T-cell (primary cell): Measurements from ENCODE around the gene BMP7. TPM values are rescaled to one million over a fixed set of nuclear protein-coding genes. Genes with fewer than 3 reads are reported as not detected.

Source experiments
- ATAC-seq, 4 experiments: fragments of 200-7000 bp in 3 of 4; fragments of 150-1000 bp in 1 of 4; cut with Tn5 transposase; replicated peaks in 1 of 4; 1 replicate in 3 of 4; 2 replicates in 1 of 4; pipeline ENCODE4 v1.10.0; 2021; ENCODE audit warnings: moderate library complexity in 3 of 4, mild to moderate bottlenecking in 2 of 4, moderate number of reproducible peaks in 1 of 4
- CTCF ChIA-PET, 2 donors: fragments of 300-600 bp; sonication (Branson Sonifier 250); formaldehyde crosslinking; loops; one replicate each; lab custom pipeline; 2022; ENCODE audit warnings: antibody characterized with exemption in 2 of 2; lab: Charles Lee
- POLR2A ChIA-PET, 2 donors: fragments of 300-600 bp; sonication (Branson Sonifier 250); formaldehyde crosslinking; loops; one replicate each; lab custom pipeline; 2022; ENCODE audit warnings: antibody characterized with exemption in 2 of 2; lab: Charles Lee
- DNase-seq, 35 experiments: peaks; one replicate each; pipeline versions ENCODE4 v3.0.0 to v3.0.0-alpha.2; 2013 to 2023
- H3K27ac ChIP-seq: one replicate; pipeline ENCODE4 v1.5.1; 2013; ENCODE audit warnings: low read length
- H3K27me3 ChIP-seq, 2 experiments: replicated peaks in 1 of 2; 1 replicate in 1 of 2; 2 replicates in 1 of 2; pipeline versions ENCODE4 v1.6.1 to v1.7.0; 2013; ENCODE audit warnings: low read length in 1 of 2, mixed read lengths in 1 of 2; ENCODE audit not compliant: control insufficient read depth in 2 of 2, insufficient read depth in 2 of 2; ENCODE audit errors: extremely low read depth in 1 of 2
- H3K36me3 ChIP-seq, 2 donors: 1 replicate in 1 of 2; 2 replicates in 1 of 2; pipeline versions ENCODE4 v1.6.1 to v1.7.0; 2013; ENCODE audit warnings: low read length in 1 of 2; ENCODE audit not compliant: control insufficient read depth in 2 of 2, insufficient read depth in 1 of 2; ENCODE audit errors: extremely low read depth in 1 of 2
- H3K4me1 ChIP-seq, 2 experiments: 1 replicate in 1 of 2; 2 replicates in 1 of 2; pipeline versions ENCODE4 v1.6.1 to v1.7.0; 2013; ENCODE audit warnings: low read length in 2 of 2, mixed read lengths in 1 of 2; ENCODE audit not compliant: insufficient read depth in 2 of 2, control insufficient read depth in 1 of 2; ENCODE audit errors: extremely low read depth in 1 of 2
- H3K4me3 ChIP-seq, 2 donors: 1 replicate in 1 of 2; 2 replicates in 1 of 2; pipeline versions ENCODE4 v1.5.1 to v1.7.0; 2013; ENCODE audit warnings: mild to moderate bottlenecking in 2 of 2, low read length in 1 of 2, moderate library complexity in 1 of 2; ENCODE audit not compliant: control insufficient read depth in 1 of 2; ENCODE audit errors: extremely low read depth in 1 of 2
- H3K9me3 ChIP-seq: 2 replicates; pipeline ENCODE4 v1.7.0; 2013
- H3K27ac Mint-ChIP-seq, 2 donors: one replicate each; pipeline ENCODE4 v1.8.0; 2020 to 2021; ENCODE audit warnings: mild to moderate bottlenecking in 2 of 2, mixed read lengths in 2 of 2
- H3K27me3 Mint-ChIP-seq, 2 donors: one replicate each; pipeline ENCODE4 v1.8.0; 2021 to 2022; ENCODE audit warnings: mixed read lengths in 2 of 2
- H3K36me3 Mint-ChIP-seq: one replicate; pipeline ENCODE4 v1.8.0; 2021; ENCODE audit warnings: mixed read lengths
- H3K4me1 Mint-ChIP-seq, 3 donors: one replicate each; pipeline ENCODE4 v1.8.0; 2020 to 2022; ENCODE audit warnings: mixed read lengths in 3 of 3, mild to moderate bottlenecking in 1 of 3
- H3K4me3 Mint-ChIP-seq, 3 donors: one replicate each; pipeline ENCODE4 v1.8.0; 2020 to 2022; ENCODE audit warnings: mild to moderate bottlenecking in 3 of 3, mixed read lengths in 3 of 3, moderate library complexity in 3 of 3
- H3K9me3 Mint-ChIP-seq, 3 donors: one replicate each; pipeline ENCODE4 v1.8.0; 2020 to 2022; ENCODE audit warnings: mixed read lengths in 3 of 3
- WGBS: methylation state at CpG from one replicate; pipeline ENCODE4 v1.1.5; 2013; ENCODE audit warnings: missing lambda C conversion rate; ENCODE audit not compliant: insufficient coverage; 5-methylcytosine and 5-hydroxymethylcytosine counted together
- total RNA-seq, 35 experiments: library from RNA in 6 of 35; stranded (reverse) in 6 of 35; fragments of 120-200 nt in 1 of 35; gene quantifications; one replicate each; pipeline versions ENCODE4 v1.2.1 to v1.2.4 and lab custom pipeline; 2013 to 2026

The BMP7 gene
- total RNA-seq, 5 donors from 2014 or later (not counting 1 experiment from before 2014, with no cell fraction given), result not detected

DNA sequence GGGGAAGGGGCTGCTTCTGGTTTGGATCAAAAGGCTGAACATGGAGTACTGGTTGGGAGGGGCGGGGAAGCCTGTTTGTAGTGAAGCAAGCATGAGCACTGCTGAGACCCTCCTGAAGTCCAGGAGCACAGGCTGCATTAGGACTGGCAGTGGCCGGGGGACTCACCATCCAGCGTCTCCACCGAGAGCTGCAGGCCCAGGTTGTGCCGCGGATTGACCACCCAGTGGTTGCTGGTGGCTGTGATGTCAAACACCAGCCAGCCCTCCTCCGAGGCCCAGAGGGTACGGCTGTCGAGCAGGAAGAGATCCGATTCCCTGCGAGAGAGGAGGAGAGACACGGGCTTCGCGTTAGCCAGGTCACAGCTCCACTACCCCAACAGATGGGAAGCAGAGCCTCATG, 64.1 kb downstream of the BMP7 start:
- Mint-ChIP-seq H3K4me1 (no peaks in the 10 kb centered on the region), H3K36me3 (no peaks in the 10 kb centered on the region), H3K9me3 (peaks cover 0 to 5% (median 0%) of the 10 kb centered on the region in 3 donors), H3K4me3 (no peak overlapping the region), H3K27ac (no peak overlapping the region), H3K27me3 (peaks cover 7 to 17% of the 10 kb centered on the region in 2 donors)
- Histone ChIP-seq H3K36me3 (no peaks in the 10 kb centered on the region), H3K4me3 (no peak overlapping the region), H3K27me3 (peaks cover 0 to 18% of the 10 kb centered on the region in 2 experiments), H3K4me1 (no peaks in the 10 kb centered on the region), H3K27ac (no peak overlapping the region), H3K9me3 (no peaks in the 10 kb centered on the region)
- CTCF ChIA-PET, result no interaction called here
- no peak for DNase-seq
- WGBS, result 80% methylated on average over 4 of the region's 14 CpGs
- no peak for ATAC-seq
- POLR2A ChIA-PET, result no interaction called here

- no peaks in the 10 kb centered on the region for H3K4me1 Mint-ChIP-seq
- H3K27me3 Mint-ChIP-seq, result peaks cover 10 to 17% of the 10 kb centered on the region in 2 donors
- no peaks in the 10 kb centered on the region for H3K36me3 Mint-ChIP-seq
- 71% methylated on average over 5 of the region's 7 CpGs for WGBS
- H3K36me3 ChIP-seq, result no peaks in the 10 kb centered on the region
- ChIA-PET POLR2A (no interaction called here), CTCF (no interaction called here)
- no peak overlapping the region for H3K4me3 ChIP-seq
- no peak overlapping the region for H3K4me3 Mint-ChIP-seq
- no peaks in the 10 kb centered on the region for H3K9me3 ChIP-seq
- H3K27ac ChIP-seq, result no peak overlapping the region
- H3K27me3 ChIP-seq, result peaks cover 0 to 18% of the 10 kb centered on the region in 2 experiments
- DNase-seq, result no peak
- no peaks in the 10 kb centered on the region for H3K9me3 Mint-ChIP-seq
- no peak overlapping the region for H3K27ac Mint-ChIP-seq
- no peak for ATAC-seq
- H3K4me1 ChIP-seq, result no peaks in the 10 kb centered on the region
Measured at GRCh38 chr20:57200882-57201695, 65.4 kb downstream of the BMP7 start.

GRCh38 chr20:57199656-57200405, 66.6 kb downstream of the BMP7 start:
- CTCF ChIA-PET, result no interaction called here
- no peaks in the 10 kb centered on the region for H3K4me1 Mint-ChIP-seq
- H3K36me3 Mint-ChIP-seq, result no peaks in the 10 kb centered on the region
- Histone ChIP-seq H3K4me3 (no peak overlapping the region), H3K36me3 (no peaks in the 10 kb centered on the region), H3K27ac (no peak overlapping the region), H3K27me3 (peaks cover 0 to 23% of the 10 kb centered on the region in 2 experiments), H3K9me3 (no peaks in the 10 kb centered on the region), H3K4me1 (no peaks in the 10 kb centered on the region)
- peaks cover 10 to 21% of the 10 kb centered on the region in 2 donors for H3K27me3 Mint-ChIP-seq
- POLR2A ChIA-PET, result no interaction called here
- no peaks in the 10 kb centered on the region for H3K9me3 Mint-ChIP-seq
- no peak overlapping the region for H3K27ac Mint-ChIP-seq
- no peak for ATAC-seq
- WGBS, result 87% methylated on average over 13 of the region's 16 CpGs
- DNase-seq, result no peak
- H3K4me3 Mint-ChIP-seq, result no peak overlapping the region

DNA sequence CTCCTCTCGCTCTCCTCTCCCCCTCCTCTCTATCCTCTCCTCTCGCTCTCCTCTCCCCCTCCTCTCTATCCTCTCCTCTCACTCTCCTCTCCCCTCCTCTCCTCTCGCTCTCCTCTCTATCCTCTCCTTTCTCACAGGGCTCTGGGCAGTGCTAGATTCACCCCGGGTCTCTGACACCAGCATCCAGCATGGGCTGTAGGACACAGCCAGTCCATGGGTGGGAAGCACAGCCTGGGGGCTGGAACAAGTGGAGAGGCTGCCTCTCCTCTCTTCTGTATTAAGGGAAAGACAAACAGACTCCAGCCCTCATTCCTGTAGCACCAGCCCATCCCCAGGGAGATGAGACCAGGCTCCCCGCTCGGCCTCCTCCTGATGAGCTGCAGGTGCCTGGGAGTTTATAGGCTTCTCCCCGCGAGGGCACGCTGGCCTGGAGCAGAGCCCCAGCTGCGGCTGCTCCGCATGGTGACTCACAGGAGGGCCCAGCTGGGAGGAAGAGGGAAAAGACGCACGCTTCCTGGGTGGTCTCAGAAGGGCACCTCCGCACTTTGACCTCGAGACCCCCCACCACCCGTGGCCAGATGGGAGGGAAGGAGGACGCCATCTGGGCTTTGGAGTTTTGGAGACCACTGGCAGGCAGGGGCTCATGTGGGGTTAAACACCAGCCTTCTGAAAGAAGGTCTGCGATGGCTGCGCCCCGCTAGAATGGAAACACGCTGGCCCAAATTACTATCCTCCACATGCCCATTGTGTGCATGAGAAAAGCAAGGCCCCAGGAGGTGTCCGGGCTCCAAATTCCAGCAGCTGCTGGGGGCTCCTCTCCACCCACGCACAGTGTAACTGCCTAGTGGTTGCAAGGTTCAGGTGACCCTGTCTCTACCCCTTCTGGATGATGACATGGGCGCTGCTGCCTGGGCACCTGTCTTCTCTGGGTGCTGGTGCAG, 68.0 kb downstream of the BMP7 start:
- peaks cover 0 to 23% of the 10 kb centered on the region in 2 experiments for H3K27me3 ChIP-seq
- H3K9me3 ChIP-seq, result no peaks in the 10 kb centered on the region
- Mint-ChIP-seq H3K27ac (no peak overlapping the region), H3K36me3 (no peaks in the 10 kb centered on the region), H3K4me3 (no peak overlapping the region), H3K4me1 (no peaks in the 10 kb centered on the region), H3K27me3 (peaks cover 10 to 19% of the 10 kb centered on the region in 2 donors), H3K9me3 (no peaks in the 10 kb centered on the region)
- ChIA-PET CTCF (no interaction called here), POLR2A (no interaction called here)
- DNase-seq (no peak), ATAC-seq (no peak)
- no peak overlapping the region for H3K27ac ChIP-seq
- no peak overlapping the region for H3K4me3 ChIP-seq
- 63% methylated on average over 9 of the region's 24 CpGs for WGBS
- no peaks in the 10 kb centered on the region for H3K4me1 ChIP-seq
- no peaks in the 10 kb centered on the region for H3K36me3 ChIP-seq

- Mint-ChIP-seq H3K36me3 (no peaks in the 10 kb centered on the region), H3K27ac (no peak overlapping the region), H3K4me3 (no peak overlapping the region), H3K4me1 (no peaks in the 10 kb centered on the region), H3K9me3 (no peaks in the 10 kb centered on the region), H3K27me3 (peaks cover 10 to 18% of the 10 kb centered on the region in 2 donors)
- H3K9me3 ChIP-seq, result no peaks in the 10 kb centered on the region
- no peak overlapping the region for H3K4me3 ChIP-seq
- no peak for DNase-seq
- ChIA-PET CTCF (no interaction called here), POLR2A (no interaction called here)
- H3K36me3 ChIP-seq, result no peaks in the 10 kb centered on the region
- H3K27ac ChIP-seq, result no peak overlapping the region
- WGBS, result 0% methylated on average over 1 of the region's 5 CpGs
- no peak for ATAC-seq
- H3K4me1 ChIP-seq, result no peaks in the 10 kb centered on the region
- peaks cover 0 to 23% of the 10 kb centered on the region in 2 experiments for H3K27me3 ChIP-seq
Measured at GRCh38 chr20:57197352-57198131, 68.9 kb downstream of the BMP7 start.
